OCI-LY7 (cell line): Measurements from ENCODE around the gene FN3K.

Source experiments
- EZH2phosphoT487 ChIP-seq: fragments of 200-600 bp; sonication (generic); IDR thresholded peaks from 2 replicates; pipeline ENCODE4 v1.6.1; 2018; ENCODE audit warnings: low read depth, borderline replicate concordance, mild to moderate bottlenecking, mixed run types, antibody characterized with exemption, low read length, moderate library complexity, mixed read lengths
- TF ChIP-seq, protein P1 (sequence below): fragments of 200-600 bp; sonication (generic); conservative IDR thresholded peaks from 2 replicates; pipeline ENCODE4 v1.5.1; 2014; ENCODE audit warnings: mild to moderate bottlenecking, antibody characterized with exemption, low read length, moderate library complexity, mixed read lengths

DNA sequence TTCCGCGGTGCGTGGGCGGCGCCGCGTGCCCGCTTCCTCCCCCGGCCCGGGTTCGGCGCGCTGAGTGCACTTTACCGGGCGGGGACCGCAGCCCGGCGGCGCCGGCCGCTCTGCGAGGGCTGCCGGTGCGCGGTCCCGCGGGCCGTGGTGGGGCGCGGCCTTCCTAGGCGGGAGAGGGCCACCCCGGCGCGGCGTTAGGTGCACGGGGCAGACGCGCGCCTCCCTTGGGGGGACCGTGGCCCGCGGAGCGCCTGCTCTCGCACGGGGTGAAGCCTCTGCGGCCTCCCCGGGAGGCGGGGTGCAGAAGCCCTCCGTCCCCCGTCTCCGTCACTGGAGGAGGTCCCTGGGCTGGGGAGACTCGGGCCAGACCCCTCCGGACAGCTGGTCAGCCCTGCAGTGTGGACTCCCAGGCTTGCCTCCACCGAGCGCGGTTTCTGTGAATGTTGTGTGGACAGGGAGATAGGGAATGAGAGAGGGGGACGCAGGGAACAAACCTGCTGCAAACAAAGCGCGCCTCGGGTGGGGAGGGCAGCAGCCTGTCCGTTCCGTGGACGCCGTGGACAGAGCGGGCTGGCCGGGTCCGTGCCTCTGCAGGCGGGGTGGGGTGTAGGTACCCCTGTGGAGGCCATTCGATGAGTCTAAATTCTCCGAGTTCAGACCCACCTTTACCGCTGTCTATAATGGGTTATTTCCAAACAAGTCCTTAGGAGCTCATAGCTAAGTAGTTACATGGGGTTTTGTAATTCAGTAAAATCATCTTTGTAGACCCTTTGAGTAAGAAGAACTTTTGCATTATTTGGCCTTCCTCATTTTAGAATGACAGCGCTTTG lies 17.2 kb downstream of the FN3K start:
- TF ChIP-seq, protein P1, sequence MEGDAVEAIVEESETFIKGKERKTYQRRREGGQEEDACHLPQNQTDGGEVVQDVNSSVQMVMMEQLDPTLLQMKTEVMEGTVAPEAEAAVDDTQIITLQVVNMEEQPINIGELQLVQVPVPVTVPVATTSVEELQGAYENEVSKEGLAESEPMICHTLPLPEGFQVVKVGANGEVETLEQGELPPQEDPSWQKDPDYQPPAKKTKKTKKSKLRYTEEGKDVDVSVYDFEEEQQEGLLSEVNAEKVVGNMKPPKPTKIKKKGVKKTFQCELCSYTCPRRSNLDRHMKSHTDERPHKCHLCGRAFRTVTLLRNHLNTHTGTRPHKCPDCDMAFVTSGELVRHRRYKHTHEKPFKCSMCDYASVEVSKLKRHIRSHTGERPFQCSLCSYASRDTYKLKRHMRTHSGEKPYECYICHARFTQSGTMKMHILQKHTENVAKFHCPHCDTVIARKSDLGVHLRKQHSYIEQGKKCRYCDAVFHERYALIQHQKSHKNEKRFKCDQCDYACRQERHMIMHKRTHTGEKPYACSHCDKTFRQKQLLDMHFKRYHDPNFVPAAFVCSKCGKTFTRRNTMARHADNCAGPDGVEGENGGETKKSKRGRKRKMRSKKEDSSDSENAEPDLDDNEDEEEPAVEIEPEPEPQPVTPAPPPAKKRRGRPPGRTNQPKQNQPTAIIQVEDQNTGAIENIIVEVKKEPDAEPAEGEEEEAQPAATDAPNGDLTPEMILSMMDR, result no peak
- no peak for TF ChIP-seq EZH2phosphoT487
